HG03442 (cell line): ENCODE data around the gene UQCC2.

Experiments
- ATAC-seq: cut with Tn5 transposase; IDR thresholded peaks from one replicate; pipeline ENCODE4 v1.9.1; 2021; ENCODE audit warnings: mild to moderate bottlenecking, moderate library complexity; ENCODE audit not compliant: unreplicated experiment

Gene UQCC2

GRCh38 chr6:33692078-33692759, 19.3 kb downstream of the UQCC2 start:
- no peak for ATAC-seq

- no peak for ATAC-seq
Observed at GRCh38 chr6:33691456-33692077, 19.9 kb downstream of the UQCC2 start.

GRCh38 chr6:33690766-33691165, 20.7 kb downstream of the UQCC2 start:
- no peak for ATAC-seq

- ATAC-seq: no peak
Observed at GRCh38 chr6:33689879-33690278, 21.6 kb downstream of the UQCC2 start.

GRCh38 chr6:33689148-33689494, 22.4 kb downstream of the UQCC2 start:
- no peak for ATAC-seq

- ATAC-seq: no peak
Observed at GRCh38 chr6:33688451-33689147, 22.9 kb downstream of the UQCC2 start.

- ATAC-seq: no peak
Observed at GRCh38 chr6:33688006-33688405, 23.5 kb downstream of the UQCC2 start.

GRCh38 chr6:33686981-33687975, 24.2 kb downstream of the UQCC2 start:
- no peak for ATAC-seq

- no peak for ATAC-seq
Observed at GRCh38 chr6:33686225-33686924, 25.1 kb downstream of the UQCC2 start.

- no peak for ATAC-seq
Observed at GRCh38 chr6:33685411-33686224, 25.9 kb downstream of the UQCC2 start.

- no peak for ATAC-seq
Observed at GRCh38 chr6:33684983-33685382, 26.5 kb downstream of the UQCC2 start.

- ATAC-seq: no peak
Observed at GRCh38 chr6:33684428-33684896, 27.0 kb downstream of the UQCC2 start.

- ATAC-seq: no peak
Observed at GRCh38 chr6:33683576-33684427, 27.7 kb downstream of the UQCC2 start.

- ATAC-seq: no peak
Observed at GRCh38 chr6:33683051-33683571, 28.4 kb downstream of the UQCC2 start.

GRCh38 chr6:33682341-33682740, 29.2 kb downstream of the UQCC2 start:
- ATAC-seq: no peak

- ATAC-seq: no peak
Observed at GRCh38 chr6:33679761-33680160, 31.7 kb downstream of the UQCC2 start.

- ATAC-seq: no peak
Observed at GRCh38 chr6:33678932-33679490, 32.5 kb downstream of the UQCC2 start.
